GM12878 (cell line): ENCODE measurements around the gene MOCS1.

Experiments used
- KDM1A ChIP-seq: fragments of 200-600 bp; sonication (generic); IDR thresholded peaks from 2 replicates; pipeline ENCODE4 v1.6.1; 2016; ENCODE audit warnings: borderline replicate concordance
- POLR2A ChIP-seq: IDR thresholded peaks from 2 replicates; pipeline ENCODE4 v1.6.1; 2011; ENCODE audit warnings: low read depth, mild to moderate bottlenecking, low read length
- POLR2AphosphoS5 ChIP-seq: IDR thresholded peaks from 2 replicates; pipeline ENCODE4 v1.6.1; 2011; ENCODE audit warnings: mild to moderate bottlenecking, low read length, inconsistent platforms
- SIN3A ChIP-seq: IDR thresholded peaks from 2 replicates; pipeline ENCODE4 v1.6.1; 2012; ENCODE audit warnings: low read depth, low read length, improper control_type of control experiment
- USF1 ChIP-seq: IDR thresholded peaks from 2 replicates; pipeline ENCODE4 v1.6.1; 2011; ENCODE audit warnings: borderline replicate concordance, low read depth, mild to moderate bottlenecking, moderate library complexity, mixed read lengths, low read length; ENCODE audit not compliant: insufficient read depth; ENCODE audit errors: extremely low read length
- TF ChIP-seq, protein P1 (sequence below), 3 experiments: IDR thresholded peaks in 2 of 3; conservative IDR thresholded peaks in 1 of 3; 2 replicates each; pipeline ENCODE4 v1.5.1; 2011; ENCODE audit warnings: low read depth in 3 of 3, low read length in 3 of 3, mild to moderate bottlenecking in 3 of 3, control low read depth in 2 of 3, moderate library complexity in 2 of 3, inconsistent platforms in 1 of 3, mixed read lengths in 1 of 3; ENCODE audit not compliant: control insufficient read depth in 2 of 3, insufficient read depth in 1 of 3; ENCODE audit errors: extremely low read depth in 1 of 3
- TF ChIP-seq, protein P2 (sequence below): fragments of 450-650 bp; IDR thresholded peaks from 2 replicates; pipeline ENCODE4 v1.6.1; 2017; ENCODE audit warnings: mild to moderate bottlenecking, moderate library complexity

GRCh38 chr6:39927159-39927558 lies 7.1 kb downstream of the MOCS1 start:
- TF ChIP-seq, protein P1, sequence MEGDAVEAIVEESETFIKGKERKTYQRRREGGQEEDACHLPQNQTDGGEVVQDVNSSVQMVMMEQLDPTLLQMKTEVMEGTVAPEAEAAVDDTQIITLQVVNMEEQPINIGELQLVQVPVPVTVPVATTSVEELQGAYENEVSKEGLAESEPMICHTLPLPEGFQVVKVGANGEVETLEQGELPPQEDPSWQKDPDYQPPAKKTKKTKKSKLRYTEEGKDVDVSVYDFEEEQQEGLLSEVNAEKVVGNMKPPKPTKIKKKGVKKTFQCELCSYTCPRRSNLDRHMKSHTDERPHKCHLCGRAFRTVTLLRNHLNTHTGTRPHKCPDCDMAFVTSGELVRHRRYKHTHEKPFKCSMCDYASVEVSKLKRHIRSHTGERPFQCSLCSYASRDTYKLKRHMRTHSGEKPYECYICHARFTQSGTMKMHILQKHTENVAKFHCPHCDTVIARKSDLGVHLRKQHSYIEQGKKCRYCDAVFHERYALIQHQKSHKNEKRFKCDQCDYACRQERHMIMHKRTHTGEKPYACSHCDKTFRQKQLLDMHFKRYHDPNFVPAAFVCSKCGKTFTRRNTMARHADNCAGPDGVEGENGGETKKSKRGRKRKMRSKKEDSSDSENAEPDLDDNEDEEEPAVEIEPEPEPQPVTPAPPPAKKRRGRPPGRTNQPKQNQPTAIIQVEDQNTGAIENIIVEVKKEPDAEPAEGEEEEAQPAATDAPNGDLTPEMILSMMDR (IDR thresholded peaks at IDR 0.05 in 2 of 3, conservative IDR thresholded peaks at IDR 0.05 in 1 of 3; ENCODE audit: control insufficient read depth in 2 of 3, extremely low read depth in 1 of 3, insufficient read depth in 1 of 3, low read depth in 3 of 3, low read length in 3 of 3): no peak
- no peak for TF ChIP-seq POLR2A
- TF ChIP-seq, protein P2, sequence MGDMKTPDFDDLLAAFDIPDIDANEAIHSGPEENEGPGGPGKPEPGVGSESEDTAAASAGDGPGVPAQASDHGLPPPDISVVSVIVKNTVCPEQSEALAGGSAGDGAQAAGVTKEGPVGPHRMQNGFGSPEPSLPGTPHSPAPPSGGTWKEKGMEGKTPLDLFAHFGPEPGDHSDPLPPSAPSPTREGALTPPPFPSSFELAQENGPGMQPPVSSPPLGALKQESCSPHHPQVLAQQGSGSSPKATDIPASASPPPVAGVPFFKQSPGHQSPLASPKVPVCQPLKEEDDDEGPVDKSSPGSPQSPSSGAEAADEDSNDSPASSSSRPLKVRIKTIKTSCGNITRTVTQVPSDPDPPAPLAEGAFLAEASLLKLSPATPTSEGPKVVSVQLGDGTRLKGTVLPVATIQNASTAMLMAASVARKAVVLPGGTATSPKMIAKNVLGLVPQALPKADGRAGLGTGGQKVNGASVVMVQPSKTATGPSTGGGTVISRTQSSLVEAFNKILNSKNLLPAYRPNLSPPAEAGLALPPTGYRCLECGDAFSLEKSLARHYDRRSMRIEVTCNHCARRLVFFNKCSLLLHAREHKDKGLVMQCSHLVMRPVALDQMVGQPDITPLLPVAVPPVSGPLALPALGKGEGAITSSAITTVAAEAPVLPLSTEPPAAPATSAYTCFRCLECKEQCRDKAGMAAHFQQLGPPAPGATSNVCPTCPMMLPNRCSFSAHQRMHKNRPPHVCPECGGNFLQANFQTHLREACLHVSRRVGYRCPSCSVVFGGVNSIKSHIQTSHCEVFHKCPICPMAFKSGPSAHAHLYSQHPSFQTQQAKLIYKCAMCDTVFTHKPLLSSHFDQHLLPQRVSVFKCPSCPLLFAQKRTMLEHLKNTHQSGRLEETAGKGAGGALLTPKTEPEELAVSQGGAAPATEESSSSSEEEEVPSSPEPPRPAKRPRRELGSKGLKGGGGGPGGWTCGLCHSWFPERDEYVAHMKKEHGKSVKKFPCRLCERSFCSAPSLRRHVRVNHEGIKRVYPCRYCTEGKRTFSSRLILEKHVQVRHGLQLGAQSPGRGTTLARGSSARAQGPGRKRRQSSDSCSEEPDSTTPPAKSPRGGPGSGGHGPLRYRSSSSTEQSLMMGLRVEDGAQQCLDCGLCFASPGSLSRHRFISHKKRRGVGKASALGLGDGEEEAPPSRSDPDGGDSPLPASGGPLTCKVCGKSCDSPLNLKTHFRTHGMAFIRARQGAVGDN: no peak
- no peak for TF ChIP-seq POLR2AphosphoS5
- TF ChIP-seq USF1: no peak
- TF ChIP-seq SIN3A: no peak
- no peak for TF ChIP-seq KDM1A
